Hepatocyte (in vitro differentiated cells): ENCODE data around the gene LSG1. TPM values are rescaled to one million over a fixed set of nuclear protein-coding genes. Genes with fewer than 3 reads are reported as not detected.

Experiments
- DNase-seq: peaks from one replicate; pipeline ENCODE4 v3.0.0-alpha.2; 2016; ENCODE audit warnings: low spot score
- H2AFZ ChIP-seq: fragments of 200-600 bp; sonication (generic); 2 replicates; pipeline ENCODE4 v1.6.0; 2016; ENCODE audit warnings: antibody characterized with exemption, mild to moderate bottlenecking
- H3K27ac ChIP-seq: fragments of 200-600 bp; sonication (generic); 2 replicates; pipeline ENCODE4 v1.5.1; 2016; ENCODE audit warnings: mild to moderate bottlenecking
- H3K27me3 ChIP-seq: fragments of 200-600 bp; sonication (generic); 2 replicates; pipeline ENCODE4 v1.6.1; 2016
- H3K36me3 ChIP-seq: fragments of 200-600 bp; sonication (generic); replicated peaks from 2 replicates; pipeline ENCODE4 v1.5.1; 2016; ENCODE audit warnings: low read depth; ENCODE audit not compliant: insufficient read depth
- H3K4me1 ChIP-seq: fragments of 200-600 bp; sonication (generic); 2 replicates; pipeline ENCODE4 v1.5.1; 2016; ENCODE audit warnings: mild to moderate bottlenecking, moderate library complexity; ENCODE audit not compliant: insufficient read depth
- H3K4me2 ChIP-seq: fragments of 200-600 bp; sonication (generic); 2 replicates; pipeline ENCODE4 v1.6.0; 2016
- H3K4me3 ChIP-seq: fragments of 200-600 bp; sonication (generic); 2 replicates; pipeline ENCODE4 v1.5.1; 2016; ENCODE audit warnings: mild to moderate bottlenecking
- H3K79me2 ChIP-seq: fragments of 200-600 bp; sonication (generic); 2 replicates; pipeline ENCODE4 v1.6.0; 2017; ENCODE audit warnings: mild to moderate bottlenecking
- H3K9me2 ChIP-seq: fragments of 200-600 bp; sonication (generic); replicated peaks from 2 replicates; pipeline ENCODE4 v1.6.0; 2017; ENCODE audit warnings: mild to moderate bottlenecking; ENCODE audit not compliant: insufficient read depth
- H3K9me3 ChIP-seq: fragments of 200-600 bp; sonication (generic); 2 replicates; pipeline ENCODE4 v1.5.1; 2016; ENCODE audit warnings: low read depth, mild to moderate bottlenecking
- H4K20me1 ChIP-seq: fragments of 200-600 bp; sonication (generic); 2 replicates; pipeline ENCODE4 v1.6.0; 2016; ENCODE audit warnings: mild to moderate bottlenecking; ENCODE audit not compliant: insufficient read depth, poor library complexity, severe bottlenecking
- CTCF ChIP-seq: fragments of 200-600 bp; sonication (generic); IDR thresholded peaks from 2 replicates; pipeline ENCODE4 v1.5.1; 2016; ENCODE audit warnings: antibody characterized with exemption, mild to moderate bottlenecking; ENCODE audit not compliant: poor library complexity
- EZH2 ChIP-seq: fragments of 200-600 bp; sonication (generic); IDR thresholded peaks from 2 replicates; pipeline ENCODE4 v1.6.1; 2016; ENCODE audit warnings: antibody characterized with exemption, mild to moderate bottlenecking, borderline replicate concordance
- EZH2phosphoT487 ChIP-seq: fragments of 200-600 bp; sonication (generic); IDR thresholded peaks from one replicate; pipeline ENCODE4 v1.6.1; 2018; ENCODE audit warnings: antibody characterized with exemption, mild to moderate bottlenecking, low read depth, moderate library complexity; ENCODE audit not compliant: unreplicated experiment, severe bottlenecking
- WGBS: methylation state at CpG from one replicate; pipeline ENCODE4 v1.1.6; 2016; ENCODE audit warnings: low lambda C conversion rate; ENCODE audit errors: missing lambda C conversion rate; 5-methylcytosine and 5-hydroxymethylcytosine counted together
- polyA plus RNA-seq: library from polyadenylated mRNA; unstranded; fragments of >200 nt; fragmentation: Nextera tagmentation; extraction: Ambion mirVana; gene quantifications from 2 replicates; pipeline ENCODE4 v1.2.1, GENCODE V29; 2016
- total RNA-seq: library from RNA; depleted of rRNA; stranded (reverse); fragments of >200 nt; gene quantifications from 2 replicates; pipeline ENCODE4 v1.2.3, GENCODE V29; 2014

The LSG1 gene
- total and polyA plus RNA-seq, 2 experiments from 2014 or later, result 27.0 to 29.5 TPM

GRCh38 chr3:194654443-194654842 lies 17.5 kb downstream of the LSG1 start:
- Histone ChIP-seq H3K9me3 (no peaks in the 10 kb centered on the region), H3K4me2 (no peak overlapping the region), H3K79me2 (no peaks in the 10 kb centered on the region), H3K27ac (no peak overlapping the region), H3K9me2 (no peaks in the 10 kb centered on the region), H3K4me1 (no peaks in the 10 kb centered on the region), H4K20me1 (no peaks in the 10 kb centered on the region), H3K27me3 (no peaks in the 10 kb centered on the region), H2AFZ (no peak overlapping the region), H3K4me3 (no peak overlapping the region), H3K36me3 (no peaks in the 10 kb centered on the region)
- no peak for DNase-seq
- 98% methylated on average over 5 of the region's 5 CpGs for WGBS
- TF ChIP-seq EZH2phosphoT487 (no peak), EZH2 (no peak), CTCF (no peak)

- no peaks in the 10 kb centered on the region for H3K36me3 ChIP-seq
- DNase-seq, result no peak
- no peaks in the 10 kb centered on the region for H3K9me2 ChIP-seq
- H3K4me1 ChIP-seq, result no peaks in the 10 kb centered on the region
- H3K79me2 ChIP-seq, result no peaks in the 10 kb centered on the region
- H3K4me2 ChIP-seq, result no peak overlapping the region
- no peaks in the 10 kb centered on the region for H3K9me3 ChIP-seq
- TF ChIP-seq EZH2 (no peak), CTCF (no peak), EZH2phosphoT487 (no peak)
- H3K27me3 ChIP-seq, result no peaks in the 10 kb centered on the region
- no peak overlapping the region for H2AFZ ChIP-seq
- no peaks in the 10 kb centered on the region for H4K20me1 ChIP-seq
- no peak overlapping the region for H3K27ac ChIP-seq
- WGBS, result 88% methylated on average over 3 of the region's 3 CpGs
- no peak overlapping the region for H3K4me3 ChIP-seq
These were observed 24.2 kb downstream of the LSG1 start for GRCh38 chr3:194647747-194648146.

- no peaks in the 10 kb centered on the region for H3K9me3 ChIP-seq
- H3K27ac ChIP-seq, result no peak overlapping the region
- TF ChIP-seq CTCF, result no peak
- no peak for TF ChIP-seq EZH2
- no peak for TF ChIP-seq EZH2phosphoT487
- DNase-seq, result no peak
- no peaks in the 10 kb centered on the region for H4K20me1 ChIP-seq
- no peak overlapping the region for H3K4me2 ChIP-seq
- WGBS, result 84% methylated on average over 2 of the region's 2 CpGs
- H2AFZ ChIP-seq, result no peak overlapping the region
- H3K36me3 ChIP-seq, result no peaks in the 10 kb centered on the region
- H3K4me1 ChIP-seq, result no peaks in the 10 kb centered on the region
- no peaks in the 10 kb centered on the region for H3K9me2 ChIP-seq
- no peaks in the 10 kb centered on the region for H3K79me2 ChIP-seq
- no peak overlapping the region for H3K4me3 ChIP-seq
- H3K27me3 ChIP-seq, result no peaks in the 10 kb centered on the region
These were observed 29.2 kb downstream of the LSG1 start for GRCh38 chr3:194642769-194643168.

GRCh38 chr3:194640829-194641228 lies 31.2 kb downstream of the LSG1 start:
- no peaks in the 10 kb centered on the region for H3K27me3 ChIP-seq
- H3K4me2 ChIP-seq, result no peak overlapping the region
- no peak overlapping the region for H2AFZ ChIP-seq
- no peaks in the 10 kb centered on the region for H4K20me1 ChIP-seq
- no peaks in the 10 kb centered on the region for H3K79me2 ChIP-seq
- H3K27ac ChIP-seq, result no peak overlapping the region
- 73% methylated on average over 7 of the region's 7 CpGs for WGBS
- no peaks in the 10 kb centered on the region for H3K9me2 ChIP-seq
- TF ChIP-seq EZH2 (no peak), EZH2phosphoT487 (no peak), CTCF (no peak)
- no peaks in the 10 kb centered on the region for H3K4me1 ChIP-seq
- H3K36me3 ChIP-seq, result no peaks in the 10 kb centered on the region
- H3K9me3 ChIP-seq, result no peaks in the 10 kb centered on the region
- DNase-seq, result no peak
- no peak overlapping the region for H3K4me3 ChIP-seq
